WTC11 (cell line): ENCODE results near the gene GABRG3. TPM values are rescaled to one million over a fixed set of nuclear protein-coding genes. Genes with fewer than 3 reads are reported as not detected.

Experiments used
- ATAC-seq: fragments of 200-7000 bp; cut with Tn5 transposase; 2 replicates; pipeline ENCODE4 v1.10.0; 2021; ENCODE audit warnings: mild to moderate bottlenecking, moderate library complexity
- CTCF ChIA-PET: fragments of 300-600 bp; sonication (Branson Sonifier 250); formaldehyde crosslinking; loops from one replicate; lab custom pipeline; 2021; ENCODE audit warnings: antibody characterized with exemption; lab: Charles Lee
- POLR2A ChIA-PET: fragments of 350-600 bp; sonication (Branson Sonifier 250); formaldehyde crosslinking; loops from one replicate; lab custom pipeline; 2021; ENCODE audit warnings: antibody characterized with exemption; lab: Charles Lee
- DNase-seq: peaks from one replicate; pipeline ENCODE4 v3.0.0; 2021; ENCODE audit warnings: low spot score
- H3K27ac Mint-ChIP-seq: 2 replicates; pipeline ENCODE4 v1.8.0; 2021; ENCODE audit warnings: mixed read lengths
- H3K27me3 Mint-ChIP-seq: 2 replicates; pipeline ENCODE4 v1.8.0; 2021; ENCODE audit warnings: low read depth, mild to moderate bottlenecking, moderate library complexity, mixed read lengths
- H3K36me3 Mint-ChIP-seq: 2 replicates; pipeline ENCODE4 v1.8.0; 2021; ENCODE audit warnings: mixed read lengths
- H3K4me1 Mint-ChIP-seq: 2 replicates; pipeline ENCODE4 v1.8.0; 2022; ENCODE audit warnings: mixed read lengths
- H3K4me3 Mint-ChIP-seq: 2 replicates; pipeline ENCODE4 v1.8.0; 2021; ENCODE audit warnings: mild to moderate bottlenecking, moderate library complexity, mixed read lengths
- H3K9me3 Mint-ChIP-seq: 2 replicates; pipeline ENCODE4 v1.8.0; 2021; ENCODE audit warnings: mixed read lengths
- AFF4 ChIP-seq: sonication (generic); formaldehyde crosslinking; IDR thresholded peaks from 2 replicates; pipeline ENCODE4 v1.8.1; 2023; ENCODE audit warnings: mild to moderate bottlenecking, missing genetic modification reagents, borderline replicate concordance
- EMX1 ChIP-seq: fragments of 250-450 bp; sonication (Bioruptor Pico); IDR thresholded peaks from 2 replicates; pipeline ENCODE4 v1.8.0; 2021; ENCODE audit warnings: mild to moderate bottlenecking
- ETV6 ChIP-seq: sonication (generic); formaldehyde crosslinking; IDR thresholded peaks from 2 replicates; pipeline ENCODE4 v1.8.1; 2022; ENCODE audit warnings: mild to moderate bottlenecking, missing genetic modification reagents
- FOXJ3 ChIP-seq: sonication (generic); formaldehyde crosslinking; IDR thresholded peaks from 2 replicates; pipeline ENCODE4 v1.9.0; 2021; ENCODE audit warnings: missing genetic modification reagents, mild to moderate bottlenecking, borderline replicate concordance
- MLX ChIP-seq: sonication (generic); formaldehyde crosslinking; IDR thresholded peaks from 2 replicates; pipeline ENCODE4 v1.8.1; 2023; ENCODE audit warnings: mild to moderate bottlenecking, missing genetic modification reagents, moderate library complexity
- MYBL2 ChIP-seq: sonication (generic); formaldehyde crosslinking; IDR thresholded peaks from 2 replicates; pipeline ENCODE4 v1.8.1; 2023; ENCODE audit warnings: mild to moderate bottlenecking, moderate library complexity, missing genetic modification reagents
- NFYB ChIP-seq: sonication (generic); formaldehyde crosslinking; conservative IDR thresholded peaks from 2 replicates; pipeline ENCODE4 v1.8.0; 2022; ENCODE audit warnings: low read depth, missing genetic modification reagents
- SOX15 ChIP-seq: fragments of 250-450 bp; sonication (Bioruptor Pico); IDR thresholded peaks from 2 replicates; pipeline ENCODE4 v1.9.0; 2021; ENCODE audit warnings: mild to moderate bottlenecking
- ZMAT4 ChIP-seq: fragments of 250-450 bp; sonication (Bioruptor Pico); IDR thresholded peaks from 2 replicates; pipeline ENCODE4 v1.9.0; 2021; ENCODE audit warnings: mild to moderate bottlenecking
- ZNF138 ChIP-seq: sonication (generic); formaldehyde crosslinking; conservative IDR thresholded peaks from 2 replicates; pipeline ENCODE4 v1.8.1; 2022; ENCODE audit warnings: mild to moderate bottlenecking, moderate library complexity, missing genetic modification reagents
- ZNF317 ChIP-seq: sonication (generic); formaldehyde crosslinking; IDR thresholded peaks from 2 replicates; pipeline ENCODE4 v1.8.1; 2023; ENCODE audit warnings: low read depth, mild to moderate bottlenecking, moderate library complexity, missing genetic modification reagents, borderline replicate concordance
- total RNA-seq: library from RNA; stranded (reverse); gene quantifications from 3 replicates; pipeline ENCODE4 v1.2.3, GENCODE V29; 2021
- TF ChIP-seq, protein P1 (sequence below): fragments of 250-450 bp; sonication (Bioruptor Pico); IDR thresholded peaks from 2 replicates; pipeline ENCODE4 v1.9.0; 2021; ENCODE audit warnings: mild to moderate bottlenecking
- TF ChIP-seq, protein P2 (sequence below): fragments of 250-450 bp; sonication (Bioruptor Pico); conservative IDR thresholded peaks from 2 replicates; pipeline ENCODE4 v1.9.0; 2021; ENCODE audit warnings: mild to moderate bottlenecking
- TF ChIP-seq, protein P3 (sequence below): fragments of 250-450 bp; sonication (Bioruptor Pico); IDR thresholded peaks from 2 replicates; pipeline ENCODE4 v1.9.0; 2021; ENCODE audit warnings: mild to moderate bottlenecking, borderline replicate concordance
- TF ChIP-seq, protein P4 (sequence below): sonication (generic); formaldehyde crosslinking; IDR thresholded peaks from 2 replicates; pipeline ENCODE4 v1.8.0; 2023; ENCODE audit warnings: missing genetic modification reagents
- TF ChIP-seq, protein P5 (sequence below): sonication (generic); formaldehyde crosslinking; IDR thresholded peaks from 2 replicates; pipeline ENCODE4 v1.8.1; 2022; ENCODE audit warnings: missing genetic modification reagents, borderline replicate concordance
- TF ChIP-seq, protein P6 (sequence below): sonication (generic); formaldehyde crosslinking; IDR thresholded peaks from 2 replicates; pipeline ENCODE4 v1.8.0; 2022; ENCODE audit warnings: mild to moderate bottlenecking, missing genetic modification reagents
- TF ChIP-seq, protein P7 (sequence below): fragments of 250-450 bp; sonication (Bioruptor Pico); IDR thresholded peaks from 2 replicates; pipeline ENCODE4 v1.9.0; 2021; ENCODE audit warnings: moderate library complexity, mild to moderate bottlenecking, inconsistent platforms, borderline replicate concordance

The GABRG3 gene
- total RNA-seq, 1 experiment from 2014 or later: 0.72 TPM

DNA sequence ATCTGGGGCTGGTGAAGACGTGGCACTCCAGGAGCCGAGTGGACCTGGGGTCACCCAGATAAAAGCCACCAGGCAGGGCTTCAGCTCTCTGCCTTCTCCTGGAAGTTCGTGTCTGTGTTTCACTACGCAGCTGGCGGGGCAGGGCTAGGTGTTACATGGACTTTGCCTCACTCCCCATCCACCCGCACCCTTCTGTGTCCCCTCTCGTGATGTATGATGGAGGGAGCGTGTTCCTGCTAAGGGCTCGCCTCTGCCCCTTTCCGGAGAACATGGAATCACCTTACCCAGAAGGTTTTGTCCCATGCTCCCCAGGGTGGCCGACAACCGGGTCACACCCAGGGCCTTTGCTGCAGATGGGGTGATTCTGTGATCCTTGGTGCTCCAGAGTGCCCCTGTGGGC is 96.2 kb downstream of the GABRG3 start (continued):
- TF ChIP-seq, protein P1, sequence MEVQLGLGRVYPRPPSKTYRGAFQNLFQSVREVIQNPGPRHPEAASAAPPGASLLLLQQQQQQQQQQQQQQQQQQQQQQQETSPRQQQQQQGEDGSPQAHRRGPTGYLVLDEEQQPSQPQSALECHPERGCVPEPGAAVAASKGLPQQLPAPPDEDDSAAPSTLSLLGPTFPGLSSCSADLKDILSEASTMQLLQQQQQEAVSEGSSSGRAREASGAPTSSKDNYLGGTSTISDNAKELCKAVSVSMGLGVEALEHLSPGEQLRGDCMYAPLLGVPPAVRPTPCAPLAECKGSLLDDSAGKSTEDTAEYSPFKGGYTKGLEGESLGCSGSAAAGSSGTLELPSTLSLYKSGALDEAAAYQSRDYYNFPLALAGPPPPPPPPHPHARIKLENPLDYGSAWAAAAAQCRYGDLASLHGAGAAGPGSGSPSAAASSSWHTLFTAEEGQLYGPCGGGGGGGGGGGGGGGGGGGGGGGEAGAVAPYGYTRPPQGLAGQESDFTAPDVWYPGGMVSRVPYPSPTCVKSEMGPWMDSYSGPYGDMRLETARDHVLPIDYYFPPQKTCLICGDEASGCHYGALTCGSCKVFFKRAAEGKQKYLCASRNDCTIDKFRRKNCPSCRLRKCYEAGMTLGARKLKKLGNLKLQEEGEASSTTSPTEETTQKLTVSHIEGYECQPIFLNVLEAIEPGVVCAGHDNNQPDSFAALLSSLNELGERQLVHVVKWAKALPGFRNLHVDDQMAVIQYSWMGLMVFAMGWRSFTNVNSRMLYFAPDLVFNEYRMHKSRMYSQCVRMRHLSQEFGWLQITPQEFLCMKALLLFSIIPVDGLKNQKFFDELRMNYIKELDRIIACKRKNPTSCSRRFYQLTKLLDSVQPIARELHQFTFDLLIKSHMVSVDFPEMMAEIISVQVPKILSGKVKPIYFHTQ: no peak
- no peak for TF ChIP-seq ETV6 (CRISPR knock-in tag)
- TF ChIP-seq, protein P2, sequence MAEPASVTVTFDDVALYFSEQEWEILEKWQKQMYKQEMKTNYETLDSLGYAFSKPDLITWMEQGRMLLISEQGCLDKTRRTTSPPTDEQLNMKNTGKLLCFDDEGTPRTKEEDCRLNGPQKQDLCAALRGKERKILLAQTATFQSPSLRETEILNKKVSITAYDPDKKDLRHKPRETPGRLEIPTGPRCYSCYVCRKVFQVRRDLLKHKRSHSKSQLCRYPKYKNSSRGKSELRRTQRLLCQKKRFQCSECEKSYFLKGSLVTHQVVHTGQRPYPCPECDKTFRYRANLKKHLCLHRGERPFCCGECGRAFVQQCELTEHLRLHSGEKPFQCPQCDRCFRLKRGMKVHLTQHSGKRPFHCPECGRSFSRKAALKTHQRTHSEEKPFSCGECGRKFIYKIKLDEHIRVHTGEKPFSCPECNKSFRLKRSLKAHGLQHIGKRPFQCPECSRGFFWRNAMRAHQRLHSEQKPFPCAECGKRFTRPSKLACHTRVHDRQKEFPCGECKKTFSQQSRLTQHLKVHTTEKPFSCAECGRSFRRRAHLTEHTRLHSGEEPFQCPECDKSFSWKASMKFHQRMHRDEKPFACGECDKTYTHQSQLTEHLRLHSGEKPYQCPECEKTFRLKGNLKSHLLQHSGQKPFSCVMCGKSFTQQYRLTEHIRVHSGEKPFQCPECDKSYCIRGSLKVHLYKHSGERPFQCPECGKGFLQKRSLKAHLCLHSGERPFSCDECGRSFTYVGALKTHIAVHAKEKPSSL: no peak
- TF ChIP-seq, protein P3, sequence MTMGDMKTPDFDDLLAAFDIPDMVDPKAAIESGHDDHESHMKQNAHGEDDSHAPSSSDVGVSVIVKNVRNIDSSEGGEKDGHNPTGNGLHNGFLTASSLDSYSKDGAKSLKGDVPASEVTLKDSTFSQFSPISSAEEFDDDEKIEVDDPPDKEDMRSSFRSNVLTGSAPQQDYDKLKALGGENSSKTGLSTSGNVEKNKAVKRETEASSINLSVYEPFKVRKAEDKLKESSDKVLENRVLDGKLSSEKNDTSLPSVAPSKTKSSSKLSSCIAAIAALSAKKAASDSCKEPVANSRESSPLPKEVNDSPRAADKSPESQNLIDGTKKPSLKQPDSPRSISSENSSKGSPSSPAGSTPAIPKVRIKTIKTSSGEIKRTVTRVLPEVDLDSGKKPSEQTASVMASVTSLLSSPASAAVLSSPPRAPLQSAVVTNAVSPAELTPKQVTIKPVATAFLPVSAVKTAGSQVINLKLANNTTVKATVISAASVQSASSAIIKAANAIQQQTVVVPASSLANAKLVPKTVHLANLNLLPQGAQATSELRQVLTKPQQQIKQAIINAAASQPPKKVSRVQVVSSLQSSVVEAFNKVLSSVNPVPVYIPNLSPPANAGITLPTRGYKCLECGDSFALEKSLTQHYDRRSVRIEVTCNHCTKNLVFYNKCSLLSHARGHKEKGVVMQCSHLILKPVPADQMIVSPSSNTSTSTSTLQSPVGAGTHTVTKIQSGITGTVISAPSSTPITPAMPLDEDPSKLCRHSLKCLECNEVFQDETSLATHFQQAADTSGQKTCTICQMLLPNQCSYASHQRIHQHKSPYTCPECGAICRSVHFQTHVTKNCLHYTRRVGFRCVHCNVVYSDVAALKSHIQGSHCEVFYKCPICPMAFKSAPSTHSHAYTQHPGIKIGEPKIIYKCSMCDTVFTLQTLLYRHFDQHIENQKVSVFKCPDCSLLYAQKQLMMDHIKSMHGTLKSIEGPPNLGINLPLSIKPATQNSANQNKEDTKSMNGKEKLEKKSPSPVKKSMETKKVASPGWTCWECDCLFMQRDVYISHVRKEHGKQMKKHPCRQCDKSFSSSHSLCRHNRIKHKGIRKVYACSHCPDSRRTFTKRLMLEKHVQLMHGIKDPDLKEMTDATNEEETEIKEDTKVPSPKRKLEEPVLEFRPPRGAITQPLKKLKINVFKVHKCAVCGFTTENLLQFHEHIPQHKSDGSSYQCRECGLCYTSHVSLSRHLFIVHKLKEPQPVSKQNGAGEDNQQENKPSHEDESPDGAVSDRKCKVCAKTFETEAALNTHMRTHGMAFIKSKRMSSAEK (CRISPR knock-in tag): no peak
- TF ChIP-seq MLX: no peak
- TF ChIP-seq, protein P4, sequence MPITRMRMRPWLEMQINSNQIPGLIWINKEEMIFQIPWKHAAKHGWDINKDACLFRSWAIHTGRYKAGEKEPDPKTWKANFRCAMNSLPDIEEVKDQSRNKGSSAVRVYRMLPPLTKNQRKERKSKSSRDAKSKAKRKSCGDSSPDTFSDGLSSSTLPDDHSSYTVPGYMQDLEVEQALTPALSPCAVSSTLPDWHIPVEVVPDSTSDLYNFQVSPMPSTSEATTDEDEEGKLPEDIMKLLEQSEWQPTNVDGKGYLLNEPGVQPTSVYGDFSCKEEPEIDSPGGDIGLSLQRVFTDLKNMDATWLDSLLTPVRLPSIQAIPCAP (CRISPR knock-in tag): no peak
- TF ChIP-seq SOX15: no peak
- TF ChIP-seq, protein P5, sequence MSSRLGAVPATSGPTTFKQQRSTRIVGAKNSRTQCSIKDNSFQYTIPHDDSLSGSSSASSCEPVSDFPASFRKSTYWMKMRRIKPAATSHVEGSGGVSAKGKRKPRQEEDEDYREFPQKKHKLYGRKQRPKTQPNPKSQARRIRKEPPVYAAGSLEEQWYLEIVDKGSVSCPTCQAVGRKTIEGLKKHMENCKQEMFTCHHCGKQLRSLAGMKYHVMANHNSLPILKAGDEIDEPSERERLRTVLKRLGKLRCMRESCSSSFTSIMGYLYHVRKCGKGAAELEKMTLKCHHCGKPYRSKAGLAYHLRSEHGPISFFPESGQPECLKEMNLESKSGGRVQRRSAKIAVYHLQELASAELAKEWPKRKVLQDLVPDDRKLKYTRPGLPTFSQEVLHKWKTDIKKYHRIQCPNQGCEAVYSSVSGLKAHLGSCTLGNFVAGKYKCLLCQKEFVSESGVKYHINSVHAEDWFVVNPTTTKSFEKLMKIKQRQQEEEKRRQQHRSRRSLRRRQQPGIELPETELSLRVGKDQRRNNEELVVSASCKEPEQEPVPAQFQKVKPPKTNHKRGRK (CRISPR knock-in tag): no peak
- TF ChIP-seq ZMAT4 (CRISPR knock-in tag): no peak
- TF ChIP-seq, protein P6, sequence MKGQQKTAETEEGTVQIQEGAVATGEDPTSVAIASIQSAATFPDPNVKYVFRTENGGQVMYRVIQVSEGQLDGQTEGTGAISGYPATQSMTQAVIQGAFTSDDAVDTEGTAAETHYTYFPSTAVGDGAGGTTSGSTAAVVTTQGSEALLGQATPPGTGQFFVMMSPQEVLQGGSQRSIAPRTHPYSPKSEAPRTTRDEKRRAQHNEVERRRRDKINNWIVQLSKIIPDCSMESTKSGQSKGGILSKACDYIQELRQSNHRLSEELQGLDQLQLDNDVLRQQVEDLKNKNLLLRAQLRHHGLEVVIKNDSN: no peak
- no peak for TF ChIP-seq EMX1
- no peak for TF ChIP-seq ZNF138 (CRISPR knock-in tag)

DNA sequence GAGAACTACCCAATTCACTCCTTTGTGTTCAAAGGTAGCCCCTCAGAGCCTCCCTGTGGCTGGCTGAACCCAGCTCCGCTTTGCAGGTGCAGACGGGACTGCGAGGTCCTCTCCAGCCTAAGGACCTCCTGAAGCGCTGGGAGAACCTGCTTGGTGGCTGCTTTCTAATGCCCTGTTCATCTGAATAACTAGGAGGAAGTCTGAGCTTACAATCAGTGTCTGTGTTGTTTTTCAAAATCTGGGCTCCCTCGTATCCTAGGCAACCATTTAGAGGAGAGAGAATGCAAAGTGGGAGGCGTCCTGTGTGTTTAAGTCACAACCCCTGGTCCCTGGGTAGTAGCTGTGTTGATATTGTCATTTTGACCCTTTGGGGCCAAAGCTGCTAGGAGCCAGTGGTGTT is 99.9 kb downstream of the GABRG3 start:
- Mint-ChIP-seq H3K4me1 (peaks cover 19% of the 10 kb centered on the region), H3K4me3 (no peak overlapping the region), H3K36me3 (peaks cover 9% of the 10 kb centered on the region), H3K9me3 (peaks cover 28% of the 10 kb centered on the region), H3K27me3 (no peaks in the 10 kb centered on the region), H3K27ac (no peak overlapping the region)
- POLR2A ChIA-PET: no interaction called here
- CTCF ChIA-PET: interaction anchor here (1.1 to 5.5 kb wide), 4 partner anchors 10 to 288 kb away, joined by 3 to 35 read pairs (median 8); no protein-coding TSS in a partner anchor
- peak; percentile 48 for ATAC-seq
- DNase-seq: no peak
- TF ChIP-seq, protein P7, sequence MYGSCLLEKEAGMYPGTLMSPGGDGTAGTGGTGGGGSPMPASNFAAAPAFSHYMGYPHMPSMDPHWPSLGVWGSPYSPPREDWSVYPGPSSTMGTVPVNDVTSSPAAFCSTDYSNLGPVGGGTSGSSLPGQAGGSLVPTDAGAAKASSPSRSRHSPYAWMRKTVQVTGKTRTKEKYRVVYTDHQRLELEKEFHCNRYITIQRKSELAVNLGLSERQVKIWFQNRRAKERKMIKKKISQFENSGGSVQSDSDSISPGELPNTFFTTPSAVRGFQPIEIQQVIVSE (CRISPR knock-in tag): no peak
- no peak for TF ChIP-seq NFYB (CRISPR knock-in tag)
- no peak for TF ChIP-seq AFF4 (CRISPR knock-in tag)
- no peak for TF ChIP-seq ZNF317 (CRISPR knock-in tag)
- no peak for TF ChIP-seq MYBL2 (CRISPR knock-in tag)
- no peak for TF ChIP-seq FOXJ3 (CRISPR knock-in tag)
